GM10248 (cell line): ENCODE data around the gene ANXA3.

ENCODE experiments used
- CTCF ChIA-PET: fragments of 300-600 bp; sonication (Branson Sonifier 250); formaldehyde crosslinking; extraction: SDS; loops from one replicate; lab custom pipeline; 2021; ENCODE audit warnings: antibody characterized with exemption; lab: Yijun Ruan, JAX
- POLR2A ChIA-PET: fragments of 350-650 bp; sonication (Branson Sonifier 250); formaldehyde crosslinking; extraction: SDS; loops from one replicate; lab custom pipeline; 2020; ENCODE audit warnings: antibody characterized with exemption; lab: Yijun Ruan, JAX
- DNase-seq: peaks from one replicate; pipeline ENCODE4 v3.0.0; 2012; ENCODE audit errors: extremely low spot score
- TF ChIP-seq, protein P1 (sequence below): IDR thresholded peaks from 2 replicates; pipeline ENCODE4 v1.5.1; 2012; ENCODE audit warnings: mild to moderate bottlenecking, low read depth; ENCODE audit errors: extremely low read depth, missing control alignments, control extremely low read depth

The ANXA3 gene

DNA sequence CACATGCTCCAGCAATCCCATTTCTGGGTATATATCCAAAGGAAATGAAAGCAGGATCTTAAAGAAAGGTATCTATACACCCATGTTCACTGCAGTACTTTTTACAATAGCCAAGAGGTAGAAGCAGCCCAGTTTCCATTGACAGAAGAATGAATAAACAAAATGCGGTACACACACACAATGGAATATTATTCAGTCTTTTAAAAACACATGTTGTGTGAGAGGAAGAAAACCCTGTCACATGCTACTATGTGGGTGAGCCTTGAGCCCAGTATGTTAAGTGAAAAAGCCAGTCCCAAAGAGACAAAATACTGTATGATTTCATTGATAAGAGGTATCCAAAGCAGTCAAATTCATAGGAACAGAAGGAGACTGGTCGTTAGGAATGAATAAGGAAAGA is 6.3 kb downstream of the ANXA3 start:
- ChIA-PET CTCF (no interaction called here), POLR2A (no interaction called here)
- TF ChIP-seq, protein P1, sequence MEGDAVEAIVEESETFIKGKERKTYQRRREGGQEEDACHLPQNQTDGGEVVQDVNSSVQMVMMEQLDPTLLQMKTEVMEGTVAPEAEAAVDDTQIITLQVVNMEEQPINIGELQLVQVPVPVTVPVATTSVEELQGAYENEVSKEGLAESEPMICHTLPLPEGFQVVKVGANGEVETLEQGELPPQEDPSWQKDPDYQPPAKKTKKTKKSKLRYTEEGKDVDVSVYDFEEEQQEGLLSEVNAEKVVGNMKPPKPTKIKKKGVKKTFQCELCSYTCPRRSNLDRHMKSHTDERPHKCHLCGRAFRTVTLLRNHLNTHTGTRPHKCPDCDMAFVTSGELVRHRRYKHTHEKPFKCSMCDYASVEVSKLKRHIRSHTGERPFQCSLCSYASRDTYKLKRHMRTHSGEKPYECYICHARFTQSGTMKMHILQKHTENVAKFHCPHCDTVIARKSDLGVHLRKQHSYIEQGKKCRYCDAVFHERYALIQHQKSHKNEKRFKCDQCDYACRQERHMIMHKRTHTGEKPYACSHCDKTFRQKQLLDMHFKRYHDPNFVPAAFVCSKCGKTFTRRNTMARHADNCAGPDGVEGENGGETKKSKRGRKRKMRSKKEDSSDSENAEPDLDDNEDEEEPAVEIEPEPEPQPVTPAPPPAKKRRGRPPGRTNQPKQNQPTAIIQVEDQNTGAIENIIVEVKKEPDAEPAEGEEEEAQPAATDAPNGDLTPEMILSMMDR = no peak
- no peak for DNase-seq

GRCh38 chr4:78558410-78558809 is 6.8 kb downstream of the ANXA3 start:
- POLR2A ChIA-PET = no interaction called here
- CTCF ChIA-PET = no interaction called here
- no peak for DNase-seq
- TF ChIP-seq, protein P1 = no peak

DNA sequence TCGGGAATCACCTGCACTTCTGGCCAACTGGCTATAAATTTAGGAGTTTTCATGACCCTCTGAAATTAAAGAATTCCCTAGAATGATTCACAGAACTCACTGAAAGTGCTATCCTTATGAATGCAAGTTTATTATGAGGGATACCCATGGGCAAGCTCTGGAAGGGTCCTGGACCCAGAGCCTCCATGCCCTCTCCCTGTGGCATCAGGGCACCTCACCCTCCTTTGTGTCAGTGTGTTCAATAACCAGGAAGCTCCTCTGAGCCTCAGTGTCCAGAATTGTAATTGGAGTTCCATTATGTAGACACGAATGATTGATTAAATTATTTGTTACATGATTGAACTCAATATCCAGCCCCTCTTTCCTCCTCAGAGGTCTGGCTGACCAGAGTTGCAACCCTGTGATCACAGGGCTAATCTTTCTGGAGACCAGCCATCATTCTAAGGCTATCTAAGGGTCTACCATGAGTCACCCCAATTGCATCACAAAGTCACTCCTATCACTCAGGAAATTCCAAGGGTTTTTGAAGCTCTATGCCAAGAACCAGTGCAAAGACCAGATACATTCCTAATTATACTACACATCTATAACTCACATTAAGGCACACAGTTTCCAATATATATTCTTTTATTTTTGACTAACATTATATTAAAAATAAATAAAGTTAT is 8.9 kb downstream of the ANXA3 start:
- TF ChIP-seq, protein P1 = no peak
- DNase-seq = no peak
- ChIA-PET CTCF (no interaction called here), POLR2A (no interaction called here)

DNA sequence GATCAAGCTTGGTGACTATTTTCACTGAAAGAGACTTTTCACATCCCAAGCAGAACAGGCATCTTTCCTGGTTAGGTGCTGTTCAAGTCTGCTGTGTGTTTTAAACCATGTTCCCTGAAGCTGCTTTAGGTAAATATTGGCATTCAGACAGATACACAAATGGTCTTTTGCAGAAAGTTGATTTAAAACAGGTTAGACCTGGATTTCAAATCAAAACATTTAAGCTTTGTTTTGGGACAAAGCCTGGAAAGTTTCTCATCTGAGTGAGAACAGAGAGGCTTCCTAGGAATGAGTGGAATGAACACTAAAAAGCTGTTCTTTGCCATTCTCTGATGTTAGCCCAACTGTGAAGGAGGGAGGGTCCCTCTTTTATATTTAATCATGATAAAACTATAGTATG is 10.1 kb downstream of the ANXA3 start:
- CTCF ChIA-PET = interaction anchor here (0.9 kb wide), 1 partner anchor 45 kb away, joined by 3 read pairs; no protein-coding TSS in a partner anchor
- POLR2A ChIA-PET = no interaction called here
- TF ChIP-seq, protein P1 = no peak

GRCh38 chr4:78562687-78563086 is 11.1 kb downstream of the ANXA3 start:
- TF ChIP-seq, protein P1 = no peak
- DNase-seq = no peak
- POLR2A ChIA-PET = no interaction called here
- CTCF ChIA-PET = no interaction called here

More for the DNA sequence above, 10.1 kb downstream of the ANXA3 start:
- DNase-seq = no peak

DNA sequence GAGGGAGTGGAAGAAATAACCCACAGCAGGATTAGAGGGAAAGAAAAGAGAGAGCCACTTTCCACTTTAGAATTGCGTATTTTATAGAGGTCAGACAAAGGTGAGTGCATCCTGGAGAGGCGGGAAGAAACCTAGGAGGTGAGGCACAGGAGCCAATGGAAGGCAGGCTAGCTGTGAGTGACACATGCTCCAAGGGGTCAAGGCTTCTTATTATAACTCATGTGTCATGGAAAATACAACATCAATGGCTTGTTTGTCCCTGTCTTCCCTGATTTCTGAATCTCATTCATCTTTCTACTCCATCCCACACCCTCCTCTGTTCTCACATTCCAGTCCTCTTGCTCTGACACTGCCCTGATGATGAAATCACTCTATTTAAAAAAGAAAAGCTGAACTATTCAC is 14.4 kb downstream of the ANXA3 start:
- DNase-seq = no peak
- TF ChIP-seq, protein P1 = no peak
- POLR2A ChIA-PET = no interaction called here

More for the DNA sequence above, 14.4 kb downstream of the ANXA3 start:
- CTCF ChIA-PET = interaction anchor here (1.4 kb wide), 1 partner anchor 32 kb away, joined by 3 read pairs; no protein-coding TSS in a partner anchor
